Activated T-cell treated with anti-CD3 and anti-CD28 coated beads, Interleukin-2, amount 50 U/mL, for 24 hours (primary cell): ENCODE measurements around the gene LTF.
"Not testable (repeated sequence)": the region's sequence is repeated elsewhere in the genome, so short reads cannot be mapped to it uniquely, and the experiment has no call there.

Source experiments
- DNase-seq: peaks from one replicate; pipeline ENCODE4 v3.0.0-alpha.2; 2020
- H3K27ac Mint-ChIP-seq: 2 replicates; pipeline ENCODE4 v1.8.0; 2020; ENCODE audit warnings: mild to moderate bottlenecking, mixed read lengths
- H3K27me3 Mint-ChIP-seq: 2 replicates; pipeline ENCODE4 v1.8.0; 2020; ENCODE audit warnings: mixed read lengths
- H3K36me3 Mint-ChIP-seq: 2 replicates; pipeline ENCODE4 v1.8.0; 2020; ENCODE audit warnings: low read depth, mixed read lengths
- H3K4me1 Mint-ChIP-seq: 2 replicates; pipeline ENCODE4 v1.8.0; 2020; ENCODE audit warnings: low read depth, mixed read lengths
- H3K4me3 Mint-ChIP-seq: 2 replicates; pipeline ENCODE4 v1.8.0; 2020; ENCODE audit warnings: mild to moderate bottlenecking, moderate library complexity, mixed read lengths
- H3K9me3 Mint-ChIP-seq: 2 replicates; pipeline ENCODE4 v1.8.0; 2020; ENCODE audit warnings: mixed read lengths

The LTF gene

DNA sequence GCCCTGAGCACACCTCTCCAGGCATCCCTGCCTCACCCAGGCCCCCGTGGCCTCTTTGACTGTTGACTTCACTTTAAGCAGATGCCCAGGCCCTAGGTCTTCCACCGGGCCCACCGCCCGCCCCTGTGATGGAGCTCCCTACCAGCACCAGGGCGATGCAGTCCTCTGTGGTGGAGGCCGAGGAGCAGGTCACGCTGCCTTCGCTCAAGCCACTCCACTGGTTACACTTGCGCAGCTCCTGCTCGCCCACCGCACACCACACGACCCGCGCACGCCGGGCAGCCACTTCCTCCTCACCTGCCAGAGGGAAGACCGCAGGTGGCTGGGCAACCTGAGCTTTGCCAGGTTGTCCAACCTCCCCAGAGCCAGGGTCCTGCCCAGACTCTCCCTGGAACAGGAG, 16.0 kb downstream of the LTF start:
- Mint-ChIP-seq H3K9me3 (no peaks in the 10 kb centered on the region), H3K27ac (no peak overlapping the region), H3K27me3 (peaks cover 7% of the 10 kb centered on the region), H3K4me1 (no peaks in the 10 kb centered on the region), H3K36me3 (no peaks in the 10 kb centered on the region), H3K4me3 (no peak overlapping the region)
- no peak for DNase-seq

DNA sequence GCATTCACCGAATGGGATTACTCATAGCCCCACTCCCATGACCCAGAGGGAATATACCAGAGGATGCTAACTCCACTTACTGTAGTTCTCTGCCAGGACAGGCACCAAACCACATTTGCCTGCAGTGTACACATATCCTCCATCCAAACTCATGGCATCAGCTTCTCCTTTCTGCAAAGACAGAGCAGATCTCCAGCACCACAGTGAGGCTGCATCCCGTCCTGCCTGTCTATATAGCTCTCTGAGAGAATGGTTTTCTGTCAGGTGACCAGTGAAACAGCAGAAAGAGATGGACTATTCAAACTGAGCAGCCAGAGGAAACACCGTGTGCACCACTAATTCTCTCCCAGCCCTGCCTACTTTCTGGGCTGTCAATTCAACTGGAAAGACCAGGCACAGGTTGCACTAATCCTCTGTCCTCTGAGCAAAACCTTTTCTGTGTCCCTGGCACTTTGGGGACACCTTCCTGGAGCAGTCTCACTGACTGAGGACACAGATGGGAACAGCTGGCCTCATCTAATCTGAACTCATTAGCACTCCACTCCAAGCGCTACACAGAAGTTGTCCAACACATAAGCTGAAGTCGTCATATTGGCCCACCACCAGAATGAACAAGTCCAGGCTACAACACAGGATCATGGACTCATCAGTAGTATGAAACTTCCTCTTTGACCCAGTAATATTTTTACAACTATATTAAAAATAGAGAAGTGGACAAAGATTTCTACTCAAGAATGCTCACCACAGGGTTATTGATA, 17.3 kb downstream of the LTF start:
- no peaks in the 10 kb centered on the region for H3K4me1 Mint-ChIP-seq
- peaks cover 4% of the 10 kb centered on the region for H3K27me3 Mint-ChIP-seq
- H3K9me3 Mint-ChIP-seq = no peaks in the 10 kb centered on the region
- DNase-seq = no peak
- no peak overlapping the region for H3K27ac Mint-ChIP-seq
- H3K36me3 Mint-ChIP-seq = no peaks in the 10 kb centered on the region
- H3K4me3 Mint-ChIP-seq = no peak overlapping the region

DNA sequence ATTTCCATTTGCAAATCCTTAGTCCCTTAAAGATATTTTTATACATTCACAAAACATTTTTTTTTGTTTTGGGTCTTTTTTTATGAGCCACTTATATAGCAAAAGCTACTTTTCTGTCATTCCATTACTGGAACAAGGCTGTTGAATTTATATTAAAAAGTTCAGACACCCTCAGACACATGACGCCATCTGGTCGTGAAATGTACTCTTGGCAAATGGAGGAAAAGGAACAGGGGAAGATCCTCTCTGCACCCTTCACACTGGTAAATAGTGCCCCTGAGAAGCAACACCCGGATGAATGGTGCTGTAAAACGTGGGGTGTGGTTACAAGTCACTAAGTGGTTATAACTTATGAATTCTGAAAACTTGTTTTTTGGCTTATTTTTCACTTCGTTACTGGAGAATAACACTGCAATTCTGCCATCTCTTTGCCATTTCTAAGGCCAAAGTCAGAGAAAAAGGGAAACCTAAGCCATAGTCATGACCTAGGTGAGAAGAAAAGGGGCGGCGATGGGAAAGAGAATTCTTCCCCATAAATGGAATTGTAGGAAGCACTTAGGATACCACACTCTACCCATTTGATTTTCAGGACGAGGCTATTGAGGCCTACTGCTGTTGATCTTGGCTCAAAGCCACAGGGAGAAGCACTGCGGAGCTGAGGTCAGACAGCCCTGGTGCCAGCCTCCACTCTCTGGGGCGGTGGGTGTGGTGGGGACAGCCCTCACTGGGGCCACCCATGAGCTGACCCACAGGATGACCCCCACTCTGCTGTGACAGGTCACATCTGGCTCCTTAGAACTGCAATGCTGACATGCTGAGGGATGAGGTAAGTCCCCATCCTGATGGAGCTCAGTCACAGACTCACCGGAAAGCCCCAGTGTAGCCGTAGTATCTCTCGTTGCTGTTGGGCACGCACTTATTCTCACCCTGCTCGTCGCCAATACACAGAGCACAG, 21.9 kb downstream of the LTF start:
- H3K36me3 Mint-ChIP-seq = no peaks in the 10 kb centered on the region

DNA sequence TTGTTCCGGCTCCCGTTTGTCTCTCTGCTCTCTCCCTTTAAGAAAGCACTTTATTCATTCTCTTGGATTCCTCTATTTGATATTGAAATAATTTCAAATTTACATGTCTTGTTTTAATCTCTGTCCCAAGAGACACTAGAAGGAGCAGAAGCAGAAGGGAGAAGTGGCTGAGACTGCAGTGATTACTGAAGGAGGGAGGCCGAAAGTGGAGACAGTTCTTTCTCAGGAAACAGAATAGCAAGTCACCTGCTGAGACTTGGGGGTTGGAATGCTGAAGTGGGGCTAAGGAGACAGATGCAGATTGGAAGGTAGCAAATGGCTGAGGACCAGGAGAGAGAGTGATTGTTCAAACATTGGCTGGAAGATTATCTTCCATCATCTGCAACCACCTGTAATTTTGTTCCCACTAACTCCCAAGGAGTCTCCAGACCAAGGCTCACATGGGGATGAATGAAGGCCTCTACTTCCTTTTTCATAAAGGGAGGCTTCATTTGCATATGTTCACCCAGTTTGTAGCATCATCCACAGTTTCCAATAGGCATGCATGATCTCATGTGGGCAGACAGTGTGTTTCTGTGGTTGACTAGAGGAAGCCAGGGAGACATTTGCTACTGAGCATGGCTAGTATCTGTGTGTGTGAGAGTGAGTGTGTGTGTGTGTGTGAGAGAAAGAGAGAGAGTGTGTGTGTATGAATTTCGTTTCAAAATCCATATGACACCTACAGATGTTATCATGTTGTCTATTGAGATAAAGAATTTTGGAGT, 24.0 kb downstream of the LTF start:
- H3K4me3 Mint-ChIP-seq = no peak overlapping the region

More for the DNA sequence above, 21.9 kb downstream of the LTF start:
- Mint-ChIP-seq H3K27me3 (no peaks in the 10 kb centered on the region), H3K9me3 (no peaks in the 10 kb centered on the region), H3K27ac (no peak overlapping the region), H3K4me3 (no peak overlapping the region), H3K4me1 (peaks cover 19% of the 10 kb centered on the region)
- no peak for DNase-seq

DNA sequence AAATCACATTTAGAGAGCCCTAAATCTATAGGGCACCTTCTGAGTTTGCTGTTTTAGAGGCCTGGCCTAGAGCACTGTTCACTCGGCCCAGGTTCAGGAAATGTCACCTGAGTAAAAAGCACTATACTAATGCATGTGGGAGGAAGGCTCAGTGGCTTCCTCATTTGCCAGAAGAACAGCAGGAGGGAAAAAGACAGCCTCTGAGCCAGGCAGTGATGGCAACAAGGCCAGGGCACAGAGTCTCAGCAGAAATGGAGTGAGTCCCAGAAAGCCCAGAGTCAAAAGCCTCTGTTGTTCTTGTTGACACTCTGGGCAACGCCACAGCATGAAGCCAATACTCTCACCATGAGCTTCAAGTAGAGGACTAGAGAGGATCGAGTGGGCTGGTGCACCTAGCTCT, 25.9 kb downstream of the LTF start:
- no peak overlapping the region for H3K4me3 Mint-ChIP-seq
- H3K27ac Mint-ChIP-seq = no peak overlapping the region
- no peaks in the 10 kb centered on the region for H3K36me3 Mint-ChIP-seq
- H3K9me3 Mint-ChIP-seq = no peaks in the 10 kb centered on the region
- H3K27me3 Mint-ChIP-seq = no peaks in the 10 kb centered on the region
- peaks cover 19% of the 10 kb centered on the region for H3K4me1 Mint-ChIP-seq
- no peak for DNase-seq

More for the DNA sequence above, 24.0 kb downstream of the LTF start:
- Mint-ChIP-seq H3K27ac (no peak overlapping the region), H3K36me3 (no peaks in the 10 kb centered on the region), H3K27me3 (no peaks in the 10 kb centered on the region), H3K9me3 (no peaks in the 10 kb centered on the region), H3K4me1 (peaks cover 19% of the 10 kb centered on the region)
- DNase-seq = no peak

DNA sequence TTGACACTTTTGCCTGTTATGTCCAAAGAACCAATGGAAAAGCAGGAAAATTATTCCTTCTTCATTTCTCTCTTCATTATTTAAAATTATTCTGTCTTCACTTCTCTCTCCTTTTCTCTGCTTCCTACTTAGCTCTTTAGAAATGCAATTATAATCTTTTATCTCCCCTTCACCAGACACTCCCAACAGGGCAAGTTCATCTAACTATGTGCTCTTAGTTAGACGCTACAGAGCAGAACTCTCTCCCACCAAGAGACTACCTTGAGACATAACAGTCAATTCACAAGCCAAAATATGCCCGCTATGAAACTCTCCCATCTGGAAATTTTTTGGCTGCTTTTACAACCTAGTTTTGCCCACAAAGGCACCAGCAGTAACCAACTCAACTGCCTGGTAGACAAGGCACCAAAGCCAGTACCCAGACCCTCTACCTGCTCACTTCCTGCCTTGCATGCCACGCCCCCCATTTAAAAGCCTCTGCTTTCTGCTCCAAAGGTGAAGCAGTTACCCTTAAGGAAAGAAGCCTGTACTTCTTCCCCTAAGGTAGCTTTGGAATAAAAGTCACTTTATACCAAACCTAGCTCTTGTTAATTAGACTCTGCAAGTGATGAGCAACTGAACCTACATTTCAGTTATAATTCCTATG, 29.5 kb downstream of the LTF start:
- Mint-ChIP-seq H3K27me3 (no peaks in the 10 kb centered on the region), H3K4me1 (peaks cover 2% of the 10 kb centered on the region), H3K9me3 (peaks cover 8% of the 10 kb centered on the region), H3K27ac (no peak overlapping the region), H3K36me3 (no peaks in the 10 kb centered on the region), H3K4me3 (no peak overlapping the region)
- DNase-seq = no peak

DNA sequence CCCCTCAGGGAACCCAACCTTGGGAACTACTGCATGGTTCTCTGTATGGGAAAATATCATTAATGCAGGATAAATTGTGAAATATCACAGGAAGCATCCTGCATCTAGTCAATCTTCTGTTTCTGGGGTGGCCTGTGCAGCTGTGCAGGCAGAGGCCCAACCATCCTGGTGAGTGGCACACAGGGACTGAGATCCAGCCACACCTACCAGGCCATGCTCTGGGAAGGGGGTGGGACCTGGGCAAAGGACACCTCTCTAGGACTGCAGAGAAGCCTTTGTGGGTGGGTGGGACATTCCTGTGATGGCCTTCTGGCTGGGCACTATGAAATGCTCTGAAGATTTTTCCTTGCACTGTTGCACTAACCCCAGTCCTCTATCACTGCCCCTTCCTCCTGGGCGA, 30.9 kb downstream of the LTF start:
- Mint-ChIP-seq H3K9me3 (peaks cover 8% of the 10 kb centered on the region), H3K36me3 (no peaks in the 10 kb centered on the region), H3K27ac (no peak overlapping the region), H3K4me3 (no peak overlapping the region), H3K27me3 (no peaks in the 10 kb centered on the region), H3K4me1 (peaks cover 2% of the 10 kb centered on the region)
- DNase-seq = no peak

DNA sequence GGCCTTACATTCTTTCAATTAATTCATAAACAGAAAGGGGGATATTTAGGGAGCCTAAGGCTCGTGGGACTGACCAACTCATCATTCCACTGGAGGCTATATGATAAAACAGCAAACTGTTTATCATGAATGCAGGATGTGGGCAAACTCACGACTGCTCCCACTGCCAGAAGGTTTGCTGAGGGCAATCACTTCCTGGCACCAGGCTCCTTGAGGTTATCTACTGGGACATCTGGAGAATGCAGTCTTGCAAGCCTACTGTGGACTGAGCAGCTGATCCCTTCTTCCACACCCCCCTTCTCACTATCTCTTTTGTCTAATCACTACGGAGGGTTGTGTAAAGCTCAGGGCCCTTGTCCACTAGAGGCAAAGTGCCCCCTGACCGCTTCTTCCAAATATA, 31.6 kb downstream of the LTF start:
- not testable (repeated sequence) for H3K4me3 Mint-ChIP-seq, H3K27me3 Mint-ChIP-seq, H3K4me1 Mint-ChIP-seq, H3K27ac Mint-ChIP-seq, H3K36me3 Mint-ChIP-seq, DNase-seq, H3K9me3 Mint-ChIP-seq

DNA sequence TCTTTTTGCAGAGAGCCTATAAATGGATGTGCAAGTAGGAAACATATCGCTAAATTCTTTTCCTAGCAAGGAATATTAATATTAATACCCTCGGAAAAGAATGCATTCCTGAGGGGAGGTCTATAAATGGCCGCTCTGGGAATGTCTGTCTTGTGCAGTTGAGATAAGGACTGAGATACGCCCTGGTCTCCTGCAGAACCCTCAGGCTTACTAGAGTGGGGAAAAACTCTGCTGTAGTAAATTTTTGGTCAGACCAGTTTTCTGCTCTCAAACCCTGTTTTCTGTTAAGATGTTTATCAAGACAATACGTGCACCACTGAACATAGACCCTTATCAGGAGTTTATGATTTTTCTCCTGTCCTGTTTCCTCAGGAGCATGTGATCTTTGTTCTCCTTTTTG, 32.8 kb downstream of the LTF start:
- not testable (repeated sequence) for DNase-seq, H3K27ac Mint-ChIP-seq, H3K36me3 Mint-ChIP-seq, H3K27me3 Mint-ChIP-seq, H3K9me3 Mint-ChIP-seq, H3K4me3 Mint-ChIP-seq, H3K4me1 Mint-ChIP-seq

DNA sequence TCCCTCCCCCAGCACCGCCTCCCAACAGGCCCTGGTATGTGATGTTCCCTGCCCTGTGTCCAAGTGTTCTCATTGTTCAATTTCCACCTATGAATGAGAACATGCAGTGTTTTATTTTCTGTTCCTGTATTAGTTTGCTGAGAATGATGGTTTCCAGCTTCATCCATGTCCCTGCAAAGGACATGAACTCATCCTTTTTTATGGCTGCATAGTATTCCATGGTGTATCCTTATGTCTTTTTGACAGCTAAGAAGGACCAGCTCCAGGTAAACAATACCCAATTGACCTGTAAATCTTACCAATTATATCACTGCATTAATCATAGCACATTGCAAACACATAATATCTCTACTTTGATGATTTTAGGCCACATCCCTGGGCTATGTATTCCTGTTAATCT, 33.8 kb downstream of the LTF start:
- H3K4me3 Mint-ChIP-seq, H3K27me3 Mint-ChIP-seq, H3K9me3 Mint-ChIP-seq, H3K4me1 Mint-ChIP-seq, DNase-seq, H3K27ac Mint-ChIP-seq, H3K36me3 Mint-ChIP-seq: not testable (repeated sequence)

DNA sequence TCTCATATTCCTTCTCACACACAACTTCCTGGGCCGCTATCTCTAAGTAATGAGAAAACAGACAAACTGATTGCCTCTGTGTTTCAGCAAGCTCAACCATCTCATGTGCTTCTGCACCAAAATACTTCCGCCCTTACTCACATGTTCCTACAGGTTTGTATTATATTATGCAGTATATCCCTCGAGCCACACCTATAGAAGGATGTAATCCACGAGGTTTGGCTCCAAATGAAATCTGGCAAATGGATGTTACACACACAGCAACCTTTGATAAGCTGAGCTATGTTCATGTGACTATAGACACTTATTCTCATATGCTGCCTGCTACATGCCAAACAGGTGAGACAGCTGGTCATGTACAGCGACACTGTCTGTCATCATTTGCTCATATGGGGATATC, 35.0 kb downstream of the LTF start:
- peaks cover 8% of the 10 kb centered on the region for H3K9me3 Mint-ChIP-seq
- H3K4me3 Mint-ChIP-seq = no peak overlapping the region
- H3K4me1 Mint-ChIP-seq = peaks cover 6% of the 10 kb centered on the region
- no peak for DNase-seq
- no peak overlapping the region for H3K27ac Mint-ChIP-seq
- no peaks in the 10 kb centered on the region for H3K36me3 Mint-ChIP-seq
- no peaks in the 10 kb centered on the region for H3K27me3 Mint-ChIP-seq

DNA sequence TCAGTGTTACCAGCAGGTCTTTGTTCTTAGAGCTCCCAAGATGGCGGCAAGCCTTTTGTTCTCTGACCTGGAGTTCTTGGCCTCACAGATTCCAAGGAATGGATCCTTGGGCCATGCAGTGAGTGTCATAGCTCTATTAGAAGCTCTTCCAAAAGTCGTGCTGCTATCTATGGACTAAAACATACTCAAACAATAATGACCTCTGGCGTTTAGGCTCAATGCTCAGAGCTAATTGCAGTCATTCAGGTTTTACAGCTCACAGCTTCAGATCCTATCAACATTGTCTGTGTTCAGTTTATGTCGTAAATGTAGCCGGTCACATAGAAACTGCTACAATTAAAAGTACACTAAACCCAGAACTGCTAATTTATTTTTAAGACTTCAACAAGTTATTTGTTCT, 35.5 kb downstream of the LTF start:
- H3K9me3 Mint-ChIP-seq = peaks cover 8% of the 10 kb centered on the region
- H3K36me3 Mint-ChIP-seq = no peaks in the 10 kb centered on the region
- no peak overlapping the region for H3K4me3 Mint-ChIP-seq
- no peak overlapping the region for H3K27ac Mint-ChIP-seq
- H3K27me3 Mint-ChIP-seq = no peaks in the 10 kb centered on the region
- DNase-seq = no peak
- peaks cover 6% of the 10 kb centered on the region for H3K4me1 Mint-ChIP-seq

DNA sequence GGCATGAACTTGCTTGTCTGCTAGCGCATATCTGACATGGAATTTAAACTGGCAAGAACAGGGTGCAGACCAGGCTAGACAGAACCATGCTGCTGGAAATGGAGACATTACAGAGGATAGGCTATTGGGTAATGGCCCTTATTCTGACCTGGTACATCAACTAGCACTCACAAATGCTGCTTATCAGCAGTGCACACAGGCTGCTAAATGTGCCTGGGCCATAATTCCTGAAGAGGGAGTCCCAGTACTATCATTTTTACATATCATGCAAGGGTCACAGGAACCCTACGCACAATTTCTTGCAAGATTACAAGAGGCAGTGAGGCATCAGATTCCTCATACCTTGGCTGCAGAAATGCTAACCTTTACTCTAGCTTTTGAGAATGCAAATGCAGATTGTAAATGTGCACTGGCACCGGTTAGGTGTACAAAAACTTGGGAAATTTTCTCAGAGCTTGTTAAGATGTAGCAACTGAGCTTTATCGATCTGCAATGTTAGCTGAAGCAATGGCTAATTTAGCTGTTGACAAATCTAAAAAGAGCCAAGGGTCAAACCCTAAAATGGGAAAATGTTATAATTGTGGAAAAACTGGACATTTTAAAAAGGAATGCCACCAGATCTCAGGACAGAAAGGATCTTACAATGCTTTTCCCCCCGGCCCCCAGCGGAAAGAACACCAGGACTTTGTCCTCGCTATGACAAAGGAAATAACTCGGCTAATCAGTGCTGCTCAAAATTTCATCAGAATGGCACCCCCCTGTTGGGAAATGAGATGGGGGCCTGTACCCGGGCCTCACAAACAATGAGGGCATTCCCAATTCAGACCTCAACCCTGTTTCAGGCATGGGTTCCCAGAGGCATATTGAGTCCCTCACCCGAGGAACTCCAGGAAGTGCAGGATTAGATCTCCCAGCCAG, 36.5 kb downstream of the LTF start:
- H3K4me3 Mint-ChIP-seq = no peak overlapping the region
- peaks cover 8% of the 10 kb centered on the region for H3K9me3 Mint-ChIP-seq
- H3K4me1 Mint-ChIP-seq = peaks cover 6% of the 10 kb centered on the region
- no peaks in the 10 kb centered on the region for H3K36me3 Mint-ChIP-seq
- no peaks in the 10 kb centered on the region for H3K27me3 Mint-ChIP-seq
- H3K27ac Mint-ChIP-seq = no peak overlapping the region
- no peak for DNase-seq
